SH-SY5Y (cell line): ENCODE results near the gene MAP4K3.

Experiments
- GATA2 ChIP-seq: IDR thresholded peaks from 2 replicates; pipeline ENCODE4 v1.6.1; 2011; ENCODE audit warnings: mild to moderate bottlenecking, low read depth, low read length
- GATA3 ChIP-seq: IDR thresholded peaks from 2 replicates; pipeline ENCODE4 v1.6.1; 2011; ENCODE audit warnings: low read depth, mild to moderate bottlenecking, low read length, moderate library complexity

GRCh38 chr2:39479053-39479670, 42.1 kb upstream of the MAP4K3 start:
- TF ChIP-seq GATA3 (no peak), GATA2 (no peak)
